Keratinocyte (primary cell): Measurements from ENCODE around the gene POC5. TPM values are rescaled to one million over a fixed set of nuclear protein-coding genes. Genes with fewer than 3 reads are reported as not detected.

Experiments used
- DNase-seq: peaks from one replicate; pipeline ENCODE4 v3.0.0-alpha.2; 2011; ENCODE audit warnings: low read depth, missing footprints, low spot score
- FAIRE-seq: peaks from 2 replicates; lab custom pipeline; 2011; peaks lifted over from hg19 to GRCh38; lab: Jason Lieb, UNC
- H2AFZ ChIP-seq: 2 replicates; pipeline ENCODE4 v1.6.0; 2012; ENCODE audit warnings: low read length, control low read depth, inconsistent platforms; ENCODE audit not compliant: control insufficient read depth
- H3K27ac ChIP-seq: 2 replicates; pipeline ENCODE4 v1.5.1; 2011; ENCODE audit warnings: low read length; ENCODE audit not compliant: control insufficient read depth, insufficient read depth
- H3K27me3 ChIP-seq: 3 replicates; pipeline ENCODE4 v1.6.0; 2011; ENCODE audit warnings: low read length; ENCODE audit not compliant: control insufficient read depth, insufficient read depth; ENCODE audit errors: extremely low read depth
- H3K36me3 ChIP-seq, 2 experiments: 2 replicates in 1 of 2; 3 replicates in 1 of 2; pipeline ENCODE4 v1.5.1; 2011; ENCODE audit warnings: low read length in 2 of 2, mild to moderate bottlenecking in 1 of 2; ENCODE audit not compliant: control insufficient read depth in 2 of 2, insufficient read depth in 2 of 2; ENCODE audit errors: extremely low read depth in 1 of 2
- H3K4me1 ChIP-seq: 3 replicates; pipeline ENCODE4 v1.5.1; 2011; ENCODE audit warnings: low read length; ENCODE audit not compliant: control insufficient read depth, insufficient read depth; ENCODE audit errors: extremely low read depth
- H3K4me2 ChIP-seq: 3 replicates; pipeline ENCODE4 v1.6.0; 2011; ENCODE audit warnings: low read depth, low read length; ENCODE audit not compliant: control insufficient read depth, insufficient read depth; ENCODE audit errors: extremely low read depth
- H3K4me3 ChIP-seq, 3 experiments: fragments of 200-600 bp in 1 of 3; sonication (generic) in 1 of 3; 2 replicates in 2 of 3; 3 replicates in 1 of 3; pipeline ENCODE4 v1.5.1; 2011 to 2016; ENCODE audit warnings: low read length in 3 of 3, mild to moderate bottlenecking in 3 of 3, control low read depth in 2 of 3, inconsistent platforms in 1 of 3, low read depth in 1 of 3, mixed read lengths in 1 of 3, mixed run types in 1 of 3, moderate library complexity in 1 of 3; ENCODE audit not compliant: control insufficient read depth in 2 of 3, insufficient read depth in 2 of 3; ENCODE audit errors: extremely low read depth in 1 of 3
- H3K79me2 ChIP-seq: 2 replicates; pipeline ENCODE4 v1.6.0; 2012; ENCODE audit warnings: low read length; ENCODE audit not compliant: control insufficient read depth, insufficient read depth
- H3K9ac ChIP-seq: 3 replicates; pipeline ENCODE4 v1.6.0; 2011; ENCODE audit warnings: low read length; ENCODE audit not compliant: control insufficient read depth, insufficient read depth; ENCODE audit errors: extremely low read depth
- H3K9me1 ChIP-seq: 3 replicates; pipeline ENCODE4 v1.6.0; 2011; ENCODE audit warnings: low read length; ENCODE audit not compliant: control insufficient read depth, insufficient read depth; ENCODE audit errors: extremely low read depth
- H3K9me3 ChIP-seq: 2 replicates; pipeline ENCODE4 v1.5.1; 2012; ENCODE audit warnings: low read depth, low read length; ENCODE audit not compliant: control insufficient read depth
- H4K20me1 ChIP-seq: 3 replicates; pipeline ENCODE4 v1.6.0; 2011; ENCODE audit warnings: low read length; ENCODE audit not compliant: control insufficient read depth, insufficient read depth; ENCODE audit errors: extremely low read depth
- EZH2 ChIP-seq: IDR thresholded peaks from one replicate; pipeline ENCODE4 v1.6.1; 2012; ENCODE audit warnings: inconsistent platforms, mild to moderate bottlenecking, low read length, moderate library complexity
- dilution Hi-C: fragments of 300-500 bp; cut with MboI; formaldehyde crosslinking; loops from one replicate; pipeline ENCODE4 v1.7.0; 2020; ENCODE audit warnings: low sequenced_read_pairs; ENCODE audit not compliant: extremely low pct_ligation_motif_present
- polyA plus RNA-seq, 5 experiments: library from polyadenylated mRNA; depleted of rRNA in 3 of 5; stranded (reverse) in 3 of 5; stranded (forward) in 1 of 5; unstranded in 1 of 5; fragments of >200 nt; gene quantifications; 1 replicate in 1 of 5; 2 replicates in 3 of 5; 3 replicates in 1 of 5; pipeline versions ENCODE4 v1.2.1 to v1.2.3, GENCODE V29; 2011 to 2012; ENCODE audit warnings: missing spikeins in 2 of 5, low read depth in 1 of 5, low replicate concordance in 1 of 5
- TF ChIP-seq, protein P1 (sequence below), 3 experiments: IDR thresholded peaks in 1 of 3; conservative IDR thresholded peaks in 1 of 3; optimal IDR thresholded peaks in 1 of 3; 2 replicates in 2 of 3; 3 replicates in 1 of 3; pipeline versions ENCODE3 to v1.5.1; 2011; ENCODE audit warnings: low read length in 3 of 3, mild to moderate bottlenecking in 3 of 3, moderate library complexity in 2 of 3, control low read depth in 1 of 3, inconsistent platforms in 1 of 3; ENCODE audit not compliant: insufficient read depth in 2 of 3; ENCODE audit errors: extremely low read depth in 1 of 3

Gene POC5
- polyA plus RNA-seq, 1 donor (not counting 4 experiments of a cell fraction or from before 2014, with no cell fraction given), result 10.4 TPM

DNA sequence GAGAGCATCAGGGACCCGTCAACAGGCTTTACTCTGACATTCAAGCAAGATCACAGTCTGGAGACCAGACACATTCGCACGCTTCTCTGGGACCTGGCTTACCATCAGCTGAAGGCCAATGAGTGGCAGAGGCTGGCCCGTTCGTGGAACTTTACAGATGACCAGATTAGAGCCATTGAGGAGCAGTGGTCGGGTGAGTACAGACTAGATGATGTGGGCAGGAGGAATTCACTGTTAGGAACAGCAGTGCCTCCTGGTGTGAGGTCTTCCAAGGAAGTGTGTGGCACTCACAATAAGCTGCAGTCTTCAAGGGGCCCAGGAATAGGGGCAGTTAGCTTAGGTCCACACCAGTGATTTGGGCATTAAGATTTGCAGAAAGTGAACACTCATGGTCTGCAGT, 50.4 kb downstream of the POC5 start:
- Histone ChIP-seq H3K36me3 (peaks cover 0 to 2% of the 10 kb centered on the region in 2 experiments), H3K9me3 (no peaks in the 10 kb centered on the region), H2AFZ (no peak overlapping the region), H3K27ac (no peak overlapping the region), H3K4me2 (no peak overlapping the region), H3K27me3 (no peaks in the 10 kb centered on the region), H4K20me1 (no peaks in the 10 kb centered on the region), H3K4me3 (no peak overlapping the region), H3K9ac (no peak overlapping the region), H3K79me2 (no peaks in the 10 kb centered on the region), H3K4me1 (peaks cover 5% of the 10 kb centered on the region), H3K9me1 (no peaks in the 10 kb centered on the region)
- TF ChIP-seq EZH2, result no peak
- TF ChIP-seq, protein P1, sequence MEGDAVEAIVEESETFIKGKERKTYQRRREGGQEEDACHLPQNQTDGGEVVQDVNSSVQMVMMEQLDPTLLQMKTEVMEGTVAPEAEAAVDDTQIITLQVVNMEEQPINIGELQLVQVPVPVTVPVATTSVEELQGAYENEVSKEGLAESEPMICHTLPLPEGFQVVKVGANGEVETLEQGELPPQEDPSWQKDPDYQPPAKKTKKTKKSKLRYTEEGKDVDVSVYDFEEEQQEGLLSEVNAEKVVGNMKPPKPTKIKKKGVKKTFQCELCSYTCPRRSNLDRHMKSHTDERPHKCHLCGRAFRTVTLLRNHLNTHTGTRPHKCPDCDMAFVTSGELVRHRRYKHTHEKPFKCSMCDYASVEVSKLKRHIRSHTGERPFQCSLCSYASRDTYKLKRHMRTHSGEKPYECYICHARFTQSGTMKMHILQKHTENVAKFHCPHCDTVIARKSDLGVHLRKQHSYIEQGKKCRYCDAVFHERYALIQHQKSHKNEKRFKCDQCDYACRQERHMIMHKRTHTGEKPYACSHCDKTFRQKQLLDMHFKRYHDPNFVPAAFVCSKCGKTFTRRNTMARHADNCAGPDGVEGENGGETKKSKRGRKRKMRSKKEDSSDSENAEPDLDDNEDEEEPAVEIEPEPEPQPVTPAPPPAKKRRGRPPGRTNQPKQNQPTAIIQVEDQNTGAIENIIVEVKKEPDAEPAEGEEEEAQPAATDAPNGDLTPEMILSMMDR (optimal IDR thresholded peaks at IDR 0.05 in 1 of 3, IDR thresholded peaks at IDR 0.05 in 1 of 3, conservative IDR thresholded peaks at IDR 0.05 in 1 of 3; ENCODE audit: extremely low read depth in 1 of 3, insufficient read depth in 2 of 3, low read length in 3 of 3), result peak in 1 of 3 experiments; percentile 51
- FAIRE-seq, result no peak
- no peak for DNase-seq
- dilution Hi-C loops, result no loop called here

- Histone ChIP-seq H3K36me3 (peaks cover 0 to 2% of the 10 kb centered on the region in 2 experiments), H3K4me1 (peaks cover 7% of the 10 kb centered on the region), H4K20me1 (no peaks in the 10 kb centered on the region), H3K9me3 (no peaks in the 10 kb centered on the region), H3K9ac (no peak overlapping the region), H3K79me2 (no peaks in the 10 kb centered on the region), H3K9me1 (no peaks in the 10 kb centered on the region), H3K4me2 (no peak overlapping the region), H2AFZ (no peak overlapping the region), H3K27me3 (no peaks in the 10 kb centered on the region), H3K4me3 (no peak overlapping the region), H3K27ac (no peak overlapping the region)
- TF ChIP-seq, protein P1 (optimal IDR thresholded peaks at IDR 0.05 in 1 of 3, IDR thresholded peaks at IDR 0.05 in 1 of 3, conservative IDR thresholded peaks at IDR 0.05 in 1 of 3; ENCODE audit: extremely low read depth in 1 of 3, insufficient read depth in 2 of 3, low read length in 3 of 3), result no peak
- no peak for TF ChIP-seq EZH2
- DNase-seq (no peak), FAIRE-seq (no peak)
- dilution Hi-C loops, result no loop called here
Measured at GRCh38 chr5:75664979-75665378, 52.3 kb downstream of the POC5 start.
